Neural cell (in vitro differentiated cells): Measurements from ENCODE around the gene FRMD4A.

Experiments
- EZH2 ChIP-seq: fragments of 200-600, 300-800 bp; shearing (Covaris generic), sonication (generic); IDR thresholded peaks from 2 replicates; pipeline ENCODE4 v1.6.1; 2014; ENCODE audit warnings: antibody characterized with exemption, low read length, borderline replicate concordance, mild to moderate bottlenecking; ENCODE audit not compliant: insufficient read depth, poor library complexity, severe bottlenecking
- POLR2AphosphoS5 ChIP-seq: IDR thresholded peaks from 2 replicates; pipeline ENCODE4 v1.6.1; 2012
- RAD21 ChIP-seq: fragments of 450-650 bp; conservative IDR thresholded peaks from 2 replicates; pipeline ENCODE4 v1.6.1; 2014; ENCODE audit warnings: antibody characterized with exemption, mild to moderate bottlenecking, moderate library complexity
- SMC3 ChIP-seq: fragments of 450-650 bp; conservative IDR thresholded peaks from 2 replicates; pipeline ENCODE4 v1.6.1; 2014; ENCODE audit warnings: antibody characterized with exemption, mild to moderate bottlenecking, moderate library complexity; ENCODE audit not compliant: poor library complexity
- TAF1 ChIP-seq: IDR thresholded peaks from 2 replicates; pipeline ENCODE4 v1.6.1; 2012; ENCODE audit warnings: low read depth
- TF ChIP-seq, protein P1 (sequence below): fragments of 450-650 bp; IDR thresholded peaks from 2 replicates; pipeline ENCODE4 v1.5.1; 2014; ENCODE audit warnings: antibody characterized with exemption, mild to moderate bottlenecking, moderate library complexity; ENCODE audit not compliant: poor library complexity, severe bottlenecking
- TF ChIP-seq, protein P2 (sequence below): IDR thresholded peaks from 2 replicates; pipeline ENCODE4 v1.6.1; 2012; ENCODE audit warnings: borderline replicate concordance

DNA sequence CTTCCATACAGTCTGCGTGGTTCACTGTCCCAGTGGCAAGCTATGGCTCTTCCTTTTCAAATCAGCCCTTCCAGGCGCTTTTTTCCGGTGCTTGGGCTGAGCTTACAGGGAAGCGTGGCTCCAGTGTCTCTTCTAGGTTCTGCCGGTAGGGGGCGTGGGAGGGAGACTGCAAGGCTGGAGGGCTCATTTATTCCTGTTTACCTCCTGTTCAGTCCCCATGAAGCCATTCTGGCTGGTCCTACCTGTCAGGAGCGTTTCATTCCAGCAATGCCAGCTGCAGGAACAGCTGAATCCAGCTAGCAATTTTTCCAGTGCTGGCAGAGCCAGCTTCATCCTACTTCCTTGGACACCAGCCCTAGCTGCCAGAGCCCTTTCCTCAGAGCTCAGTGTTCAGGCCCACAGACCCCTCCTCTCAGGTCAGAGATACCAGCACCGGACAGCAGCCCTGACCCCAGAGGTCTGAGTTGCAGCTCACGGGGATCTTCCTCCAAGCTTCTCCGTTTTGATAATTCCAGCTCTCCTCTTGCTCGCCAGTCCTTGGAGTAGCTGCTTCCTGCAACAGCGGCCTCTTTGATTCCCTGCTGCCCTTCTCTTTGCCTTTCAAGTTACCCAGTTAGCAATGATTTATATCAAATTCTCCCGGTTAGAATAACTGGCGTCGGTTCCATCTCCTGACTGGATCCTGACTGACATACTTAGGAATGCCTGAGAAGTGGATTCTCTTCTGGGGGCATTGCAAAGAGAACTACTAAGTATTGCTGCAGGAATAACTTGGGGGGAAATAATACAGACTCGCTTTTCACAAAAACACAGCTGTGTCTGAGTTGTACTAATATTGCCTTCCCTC is 129.8 kb downstream of the FRMD4A start:
- TF ChIP-seq EZH2 (no peak), RAD21 (no peak), SMC3 (no peak), POLR2AphosphoS5 (no peak), TAF1 (no peak)
- TF ChIP-seq, protein P1, sequence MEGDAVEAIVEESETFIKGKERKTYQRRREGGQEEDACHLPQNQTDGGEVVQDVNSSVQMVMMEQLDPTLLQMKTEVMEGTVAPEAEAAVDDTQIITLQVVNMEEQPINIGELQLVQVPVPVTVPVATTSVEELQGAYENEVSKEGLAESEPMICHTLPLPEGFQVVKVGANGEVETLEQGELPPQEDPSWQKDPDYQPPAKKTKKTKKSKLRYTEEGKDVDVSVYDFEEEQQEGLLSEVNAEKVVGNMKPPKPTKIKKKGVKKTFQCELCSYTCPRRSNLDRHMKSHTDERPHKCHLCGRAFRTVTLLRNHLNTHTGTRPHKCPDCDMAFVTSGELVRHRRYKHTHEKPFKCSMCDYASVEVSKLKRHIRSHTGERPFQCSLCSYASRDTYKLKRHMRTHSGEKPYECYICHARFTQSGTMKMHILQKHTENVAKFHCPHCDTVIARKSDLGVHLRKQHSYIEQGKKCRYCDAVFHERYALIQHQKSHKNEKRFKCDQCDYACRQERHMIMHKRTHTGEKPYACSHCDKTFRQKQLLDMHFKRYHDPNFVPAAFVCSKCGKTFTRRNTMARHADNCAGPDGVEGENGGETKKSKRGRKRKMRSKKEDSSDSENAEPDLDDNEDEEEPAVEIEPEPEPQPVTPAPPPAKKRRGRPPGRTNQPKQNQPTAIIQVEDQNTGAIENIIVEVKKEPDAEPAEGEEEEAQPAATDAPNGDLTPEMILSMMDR, result no peak
- TF ChIP-seq, protein P2, sequence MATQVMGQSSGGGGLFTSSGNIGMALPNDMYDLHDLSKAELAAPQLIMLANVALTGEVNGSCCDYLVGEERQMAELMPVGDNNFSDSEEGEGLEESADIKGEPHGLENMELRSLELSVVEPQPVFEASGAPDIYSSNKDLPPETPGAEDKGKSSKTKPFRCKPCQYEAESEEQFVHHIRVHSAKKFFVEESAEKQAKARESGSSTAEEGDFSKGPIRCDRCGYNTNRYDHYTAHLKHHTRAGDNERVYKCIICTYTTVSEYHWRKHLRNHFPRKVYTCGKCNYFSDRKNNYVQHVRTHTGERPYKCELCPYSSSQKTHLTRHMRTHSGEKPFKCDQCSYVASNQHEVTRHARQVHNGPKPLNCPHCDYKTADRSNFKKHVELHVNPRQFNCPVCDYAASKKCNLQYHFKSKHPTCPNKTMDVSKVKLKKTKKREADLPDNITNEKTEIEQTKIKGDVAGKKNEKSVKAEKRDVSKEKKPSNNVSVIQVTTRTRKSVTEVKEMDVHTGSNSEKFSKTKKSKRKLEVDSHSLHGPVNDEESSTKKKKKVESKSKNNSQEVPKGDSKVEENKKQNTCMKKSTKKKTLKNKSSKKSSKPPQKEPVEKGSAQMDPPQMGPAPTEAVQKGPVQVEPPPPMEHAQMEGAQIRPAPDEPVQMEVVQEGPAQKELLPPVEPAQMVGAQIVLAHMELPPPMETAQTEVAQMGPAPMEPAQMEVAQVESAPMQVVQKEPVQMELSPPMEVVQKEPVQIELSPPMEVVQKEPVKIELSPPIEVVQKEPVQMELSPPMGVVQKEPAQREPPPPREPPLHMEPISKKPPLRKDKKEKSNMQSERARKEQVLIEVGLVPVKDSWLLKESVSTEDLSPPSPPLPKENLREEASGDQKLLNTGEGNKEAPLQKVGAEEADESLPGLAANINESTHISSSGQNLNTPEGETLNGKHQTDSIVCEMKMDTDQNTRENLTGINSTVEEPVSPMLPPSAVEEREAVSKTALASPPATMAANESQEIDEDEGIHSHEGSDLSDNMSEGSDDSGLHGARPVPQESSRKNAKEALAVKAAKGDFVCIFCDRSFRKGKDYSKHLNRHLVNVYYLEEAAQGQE, result no peak
